Activated CD4-positive, CD25-positive, alpha-beta regulatory T cell treated with anti-CD3 and anti-CD28 coated beads, Interleukin-2, amount 50 U/mL, for 16 hours (primary cell): Measurements from ENCODE around the gene LRRC43.
"Not testable (repeated sequence)": the region's sequence is repeated elsewhere in the genome, so short reads cannot be mapped to it uniquely, and the experiment has no call there.

Source experiments
- DNase-seq: peaks from one replicate; pipeline ENCODE4 v3.0.0-alpha.2; 2020; ENCODE audit warnings: low read depth, low spot score

The LRRC43 gene

DNA sequence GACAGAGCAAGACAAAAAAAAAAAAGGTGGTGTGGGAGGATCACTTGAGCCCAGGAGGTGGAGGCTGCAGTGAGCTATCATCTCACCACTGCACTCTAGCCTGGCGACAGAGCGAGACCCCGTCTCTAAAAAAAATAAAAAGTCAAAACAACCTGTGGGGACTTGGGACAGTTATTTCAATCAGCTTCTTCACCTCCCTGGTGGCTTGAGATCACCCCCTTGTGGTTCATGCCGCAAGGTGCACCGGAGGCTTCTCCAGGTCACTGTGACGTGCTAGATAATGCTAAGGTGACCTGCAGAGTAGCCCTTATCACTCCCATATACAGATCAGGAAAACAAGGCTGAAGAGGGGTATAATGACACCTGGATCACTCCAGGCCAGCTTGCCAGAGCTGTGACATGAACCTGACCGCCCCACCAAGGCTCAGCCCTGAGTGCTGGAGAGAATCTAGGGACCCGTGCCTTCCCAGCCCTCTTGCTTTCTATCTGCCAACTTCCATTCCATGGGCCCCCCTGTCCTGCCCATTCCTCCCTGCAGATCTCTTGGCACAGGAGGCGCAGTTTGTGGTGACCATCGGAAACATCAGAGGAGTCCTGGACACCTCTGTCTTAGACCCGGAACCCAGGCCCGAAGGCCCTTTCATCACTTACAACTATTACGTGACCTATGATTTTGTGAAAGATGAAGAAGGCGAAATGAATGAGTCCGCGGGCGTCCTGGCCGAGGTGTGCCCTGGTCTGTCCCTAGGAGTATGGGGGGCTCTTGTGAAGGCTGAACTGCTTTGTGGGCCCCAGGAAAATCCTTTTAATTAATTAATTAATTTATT, 8.1 kb downstream of the LRRC43 start:
- DNase-seq: peak; percentile 29

DNA sequence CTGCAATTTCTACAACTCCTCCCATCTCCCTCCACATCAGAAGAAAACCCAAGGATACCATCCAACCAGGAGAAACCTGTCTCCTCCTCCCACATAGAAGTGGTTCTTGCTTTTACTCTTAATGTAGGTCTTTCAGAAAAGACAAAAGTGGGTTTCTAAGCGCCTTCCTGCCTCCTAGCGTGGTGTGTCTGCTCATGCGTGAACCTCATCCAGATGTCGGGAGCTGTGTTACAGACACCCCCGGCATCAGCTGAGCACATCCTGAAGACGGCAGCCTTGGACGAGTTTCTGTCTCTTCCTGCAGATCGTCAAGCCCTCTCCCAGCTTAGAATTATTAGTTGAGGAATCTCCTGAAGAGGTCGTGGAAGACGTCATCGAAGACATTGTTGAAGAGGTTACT, 9.5 kb downstream of the LRRC43 start:
- no peak for DNase-seq

GRCh38 chr12:122194804-122195203, 11.9 kb downstream of the LRRC43 start:
- no peak for DNase-seq

GRCh38 chr12:122195405-122195804, 12.5 kb downstream of the LRRC43 start:
- no peak for DNase-seq

DNA sequence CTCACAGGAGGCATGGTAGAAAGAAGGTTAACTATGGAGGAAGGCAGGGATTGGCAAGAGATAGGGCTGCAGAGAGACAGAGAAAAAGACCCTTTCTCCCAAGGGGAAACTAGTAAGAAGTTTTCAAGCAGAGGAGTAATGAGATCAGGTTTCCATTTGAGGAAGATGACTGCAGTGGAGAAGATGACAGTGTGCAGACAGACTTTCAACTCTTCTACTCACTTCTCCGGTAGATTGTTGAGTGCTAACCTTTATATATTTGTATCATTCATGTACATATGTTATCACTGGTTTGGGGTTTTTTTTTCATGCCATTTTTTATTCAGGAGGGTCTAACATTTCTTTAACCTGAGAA, 14.7 kb downstream of the LRRC43 start:
- no peak for DNase-seq

- DNase-seq: no peak
Measured at GRCh38 chr12:122199484-122200355, 16.8 kb downstream of the LRRC43 start.

GRCh38 chr12:122200541-122201175, 17.7 kb downstream of the LRRC43 start:
- no peak for DNase-seq

- no peak for DNase-seq
Measured at GRCh38 chr12:122201381-122201780, 18.5 kb downstream of the LRRC43 start.

- no peak for DNase-seq
Measured at GRCh38 chr12:122202017-122202416, 19.1 kb downstream of the LRRC43 start.

- DNase-seq: not testable (repeated sequence)
Measured at GRCh38 chr12:122202811-122203210, 19.9 kb downstream of the LRRC43 start.

DNA sequence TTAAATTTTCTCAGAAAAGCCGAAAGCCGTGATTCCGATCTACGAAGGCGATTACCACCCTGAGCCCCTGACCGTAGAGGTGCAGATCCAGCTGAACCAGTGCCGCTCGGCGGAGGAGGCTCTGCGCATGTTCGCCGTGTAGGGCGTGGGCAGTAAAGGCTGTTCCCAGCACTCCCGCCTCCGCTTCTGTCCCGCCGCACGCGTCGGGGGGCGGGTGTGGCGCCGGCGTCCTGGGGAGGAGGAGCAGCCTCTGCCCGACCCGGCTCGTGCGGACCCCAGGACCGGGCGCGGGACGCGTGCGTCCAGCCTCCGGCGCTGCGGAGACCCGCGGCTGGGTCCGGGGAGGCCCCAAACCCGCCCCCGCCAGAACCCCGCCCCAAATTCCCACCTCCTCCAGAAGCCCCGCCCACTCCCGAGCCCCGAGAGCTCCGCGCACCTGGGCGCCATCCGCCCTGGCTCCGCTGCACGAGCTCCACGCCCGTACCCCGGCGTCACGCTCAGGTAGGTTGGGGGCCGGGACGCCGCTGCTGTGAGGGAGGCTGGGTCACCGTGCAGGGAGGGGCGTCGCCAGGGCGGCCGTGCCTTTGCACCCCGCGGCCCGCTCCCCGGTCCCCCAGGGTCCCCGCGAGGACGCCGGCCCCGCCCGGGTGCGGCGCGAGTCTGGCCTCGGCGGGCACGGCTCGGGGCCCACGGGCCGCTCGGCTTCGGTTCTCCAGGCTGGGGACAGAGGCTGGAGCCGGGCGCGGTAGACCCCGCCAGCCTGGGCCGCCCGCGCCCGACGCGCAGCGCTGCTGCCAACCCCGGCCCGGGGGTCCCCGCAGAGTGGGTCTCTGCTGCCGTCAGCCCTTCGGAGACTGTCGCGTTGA, 20.6 kb downstream of the LRRC43 start, which contains the start of gene B3GNT4:
Gene B3GNT4, plus strand, starts transcription at position 409 of the 866 bp plus-strand sequence. CDS start 910 bp downstream, outside the sequence.
- DNase-seq: no peak

DNA sequence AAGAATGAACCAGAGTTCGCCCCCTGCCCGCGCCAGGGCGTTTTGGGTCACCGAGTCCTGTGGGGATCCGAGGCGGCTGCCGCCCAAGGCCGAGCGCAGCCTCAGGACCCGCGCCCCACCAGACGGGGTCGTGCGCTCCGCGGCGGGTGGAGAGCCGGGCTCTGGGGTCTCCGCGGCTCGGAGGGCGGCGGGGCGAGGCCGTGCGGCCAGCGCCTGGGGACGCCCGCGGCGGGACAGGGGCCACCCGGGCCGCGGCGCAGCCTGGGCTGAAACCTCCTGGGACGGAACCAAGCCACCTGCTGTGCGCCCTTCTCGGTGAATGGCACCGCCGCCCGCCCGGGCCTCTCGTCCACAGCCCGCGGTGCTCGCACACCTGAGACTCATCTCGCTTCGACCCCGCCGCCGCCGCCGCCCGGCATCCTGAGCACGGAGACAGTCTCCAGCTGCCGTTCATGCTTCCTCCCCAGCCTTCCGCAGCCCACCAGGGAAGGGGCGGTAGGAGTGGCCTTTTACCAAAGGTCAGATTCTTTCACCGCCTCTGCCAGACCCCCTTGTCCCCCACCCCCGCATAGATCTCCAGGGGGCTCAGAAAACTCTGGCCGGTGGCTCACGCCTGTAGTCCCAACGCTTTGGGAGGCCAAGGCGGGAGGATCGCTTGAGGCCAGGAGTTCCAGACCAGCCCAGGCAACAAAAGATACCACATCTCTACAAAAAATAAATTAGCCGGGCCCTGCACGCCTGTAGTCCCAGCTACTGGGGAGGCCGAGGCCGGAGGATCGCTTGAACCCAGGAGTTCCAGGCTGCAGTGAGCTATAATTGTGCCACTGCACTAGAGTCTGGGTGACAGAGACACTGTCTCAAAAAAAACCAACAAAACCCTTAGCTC, 21.5 kb downstream of the LRRC43 start:
- DNase-seq: no peak

GRCh38 chr12:122205053-122205925, 22.4 kb downstream of the LRRC43 start:
- DNase-seq: no peak

DNA sequence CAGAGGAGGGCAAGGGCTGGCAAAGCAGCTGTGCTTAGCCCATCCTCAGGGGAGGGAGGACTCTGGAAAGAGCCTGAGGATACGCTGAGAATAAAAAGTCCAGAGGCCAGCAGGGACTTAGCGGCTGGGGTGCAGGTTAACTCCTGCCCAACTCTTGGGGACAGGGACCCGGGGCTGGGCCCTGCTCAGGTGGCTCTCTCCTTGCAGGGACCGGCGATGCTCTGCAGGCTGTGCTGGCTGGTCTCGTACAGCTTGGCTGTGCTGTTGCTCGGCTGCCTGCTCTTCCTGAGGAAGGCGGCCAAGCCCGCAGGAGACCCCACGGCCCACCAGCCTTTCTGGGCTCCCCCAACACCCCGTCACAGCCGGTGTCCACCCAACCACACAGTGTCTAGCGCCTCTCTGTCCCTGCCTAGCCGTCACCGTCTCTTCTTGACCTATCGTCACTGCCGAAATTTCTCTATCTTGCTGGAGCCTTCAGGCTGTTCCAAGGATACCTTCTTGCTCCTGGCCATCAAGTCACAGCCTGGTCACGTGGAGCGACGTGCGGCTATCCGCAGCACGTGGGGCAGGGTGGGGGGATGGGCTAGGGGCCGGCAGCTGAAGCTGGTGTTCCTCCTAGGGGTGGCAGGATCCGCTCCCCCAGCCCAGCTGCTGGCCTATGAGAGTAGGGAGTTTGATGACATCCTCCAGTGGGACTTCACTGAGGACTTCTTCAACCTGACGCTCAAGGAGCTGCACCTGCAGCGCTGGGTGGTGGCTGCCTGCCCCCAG, 23.4 kb downstream of the LRRC43 start:
- DNase-seq: no peak

DNA sequence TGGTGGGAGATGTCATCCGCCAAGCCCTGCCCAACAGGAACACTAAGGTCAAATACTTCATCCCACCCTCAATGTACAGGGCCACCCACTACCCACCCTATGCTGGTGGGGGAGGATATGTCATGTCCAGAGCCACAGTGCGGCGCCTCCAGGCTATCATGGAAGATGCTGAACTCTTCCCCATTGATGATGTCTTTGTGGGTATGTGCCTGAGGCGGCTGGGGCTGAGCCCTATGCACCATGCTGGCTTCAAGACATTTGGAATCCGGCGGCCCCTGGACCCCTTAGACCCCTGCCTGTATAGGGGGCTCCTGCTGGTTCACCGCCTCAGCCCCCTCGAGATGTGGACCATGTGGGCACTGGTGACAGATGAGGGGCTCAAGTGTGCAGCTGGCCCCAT, 24.1 kb downstream of the LRRC43 start:
- DNase-seq: no peak

GRCh38 chr12:122207391-122207790, 24.5 kb downstream of the LRRC43 start:
- DNase-seq: no peak

DNA sequence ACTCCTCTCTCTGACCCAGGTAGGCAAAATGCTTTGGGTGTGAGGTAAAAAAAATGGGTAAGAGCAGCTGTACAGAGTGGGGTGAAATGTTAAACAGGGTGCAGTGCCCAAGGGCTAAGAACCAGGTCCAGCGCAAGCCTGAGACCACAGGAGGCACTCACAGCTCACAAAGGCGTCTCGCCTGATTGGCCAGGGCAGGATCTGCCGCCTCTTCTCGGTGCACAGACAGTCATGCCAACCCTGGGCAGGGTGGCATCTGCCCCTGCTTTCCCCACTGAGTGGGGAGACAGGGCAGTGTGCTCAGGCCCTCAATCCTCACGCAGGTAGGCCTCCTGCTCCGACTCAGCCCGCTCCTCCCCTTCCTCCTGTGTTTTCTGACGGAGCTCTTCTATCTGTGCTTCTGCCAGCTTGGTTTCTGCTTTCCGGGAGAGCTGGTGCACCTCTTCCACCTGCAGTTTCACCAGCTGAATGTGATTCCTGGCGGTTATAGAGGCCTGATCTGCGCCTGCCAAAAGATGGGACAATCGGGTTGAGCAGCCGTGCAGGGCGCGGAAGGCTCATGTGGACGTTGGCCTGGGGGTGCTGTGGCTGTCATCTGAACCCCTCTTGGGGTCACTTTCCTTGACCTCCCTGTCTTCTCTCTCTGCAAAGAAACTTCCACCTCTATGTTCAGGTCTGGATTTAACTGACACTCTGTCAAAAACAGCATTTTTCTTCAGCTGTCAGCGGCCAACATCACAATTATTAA, 25.3 kb downstream of the LRRC43 start:
- DNase-seq: no peak

GRCh38 chr12:122215771-122216170, 32.8 kb downstream of the LRRC43 start:
- DNase-seq: no peak
